Transverse colon (tissue), 4 donors: ENCODE measurements around the gene PTPRN2. TPM values are rescaled to one million over a fixed set of nuclear protein-coding genes. Genes with fewer than 3 reads are reported as not detected.

Source experiments
- DNase-seq: peaks from one replicate; pipeline ENCODE4 v3.0.0-alpha.2; 2019
- H3K27ac ChIP-seq, 4 donors: fragments of 200-600 bp; sonication (generic); 2 replicates each; pipeline ENCODE4 v1.5.1; 2016 to 2018; ENCODE audit warnings: inconsistent platforms in 4 of 4
- H3K27me3 ChIP-seq: fragments of 200-600 bp; sonication (generic); 2 replicates; pipeline ENCODE4 v1.5.1; 2017; ENCODE audit warnings: inconsistent platforms
- H3K36me3 ChIP-seq, 4 donors: fragments of 200-600 bp; sonication (generic); 2 replicates each; pipeline ENCODE4 v1.5.1; 2017 to 2019; ENCODE audit warnings: inconsistent platforms in 4 of 4
- H3K4me1 ChIP-seq, 4 donors: fragments of 200-600 bp; sonication (generic); 2 replicates each; pipeline ENCODE4 v1.5.1; 2017 to 2020; ENCODE audit warnings: inconsistent platforms in 4 of 4
- H3K4me3 ChIP-seq, 4 donors: fragments of 200-600 bp; sonication (generic); 1 replicate in 1 of 4; 2 replicates in 3 of 4; pipeline versions ENCODE4 v1.5.1 to v1.6.1; 2017 to 2019; ENCODE audit warnings: inconsistent platforms in 4 of 4
- H3K9me3 ChIP-seq, 2 donors: fragments of 200-600 bp; sonication (generic); 2 replicates each; pipeline ENCODE4 v1.5.1; 2017 to 2019; ENCODE audit warnings: inconsistent platforms in 2 of 2
- EP300 ChIP-seq: sonication (generic); formaldehyde crosslinking; IDR thresholded peaks from one replicate; pipeline ENCODE4 v1.6.1; 2017; ENCODE audit warnings: antibody characterized with exemption, low read depth
- POLR2A ChIP-seq: fragments of 450-650 bp; IDR thresholded peaks from one replicate; pipeline ENCODE4 v1.6.1; 2016; ENCODE audit warnings: antibody characterized with exemption, mild to moderate bottlenecking, moderate library complexity
- POLR2AphosphoS5 ChIP-seq, 3 donors: sonication (generic); formaldehyde crosslinking; IDR thresholded peaks; one replicate each; pipeline ENCODE4 v1.6.1; 2016; ENCODE audit warnings: antibody characterized with exemption in 3 of 3
- WGBS, 2 donors: methylation state at CpG; one replicate each; pipeline ENCODE4 v1.1.5; 2018; ENCODE audit warnings: low coverage in 1 of 2; 5-methylcytosine and 5-hydroxymethylcytosine counted together
- in situ Hi-C, 4 donors: fragments of 200-750 bp; cut with MboI; loops; one replicate each; pipeline versions ENCODE4 v1.15.0 to v1.15.1; 2017; ENCODE audit warnings: low sequenced_read_pairs in 3 of 4, low pct_ligation_motif_present in 1 of 4, low pct_unique_long_range_greater_than_20kb in 1 of 4
- intact Hi-C: fragments of 100-400 bp; cut with DNase I; formaldehyde crosslinking; loops from one replicate; pipeline ENCODE4 v1.15.1; 2023; ENCODE audit warnings: low total_unique reads
- total RNA-seq, 4 donors: library from RNA; depleted of rRNA; stranded (reverse); fragments of >200 nt; gene quantifications; one replicate each; pipeline ENCODE4 v1.1.0, GENCODE V29; 2016
- TF ChIP-seq, protein P1 (sequence below), 5 experiments: fragments of 200-600 bp in 3 of 5; fragments of 450-650 bp in 2 of 5; sonication (generic) in 3 of 5; IDR thresholded peaks; 1 replicate in 2 of 5; 2 replicates in 3 of 5; pipeline ENCODE4 v1.5.1; 2016 to 2017; ENCODE audit warnings: antibody characterized with exemption in 5 of 5, inconsistent platforms in 3 of 5, mild to moderate bottlenecking in 2 of 5, moderate library complexity in 1 of 5

Gene PTPRN2
- total RNA-seq, 4 donors from 2014 or later: 15.4 to 31.1 (median 21.8) TPM

DNA sequence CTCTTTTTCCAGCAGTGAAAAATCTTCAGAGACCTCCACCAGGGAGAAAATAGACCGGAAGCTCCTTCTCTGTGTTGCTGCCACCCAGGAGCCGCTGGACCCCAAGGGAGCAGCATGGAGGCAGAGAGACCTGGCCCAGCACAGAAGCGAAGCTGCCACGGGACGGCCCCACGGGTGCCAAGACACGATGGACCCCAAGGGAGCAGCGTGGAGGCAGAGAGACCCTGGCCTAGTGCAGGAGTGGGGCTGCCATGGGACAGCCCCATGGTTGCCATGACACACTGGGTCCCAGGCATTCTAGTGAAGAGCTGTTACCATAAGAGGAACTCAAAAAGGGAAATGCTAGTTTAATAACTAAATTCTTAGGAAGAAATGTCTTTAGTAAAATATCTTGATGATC lies 186.3 kb downstream of the PTPRN2 start:
- 90 to 94% methylated on average over 3 to 8 of the region's 8 CpGs for WGBS, 2 donors
- intact Hi-C loops: no loop called here
- in situ Hi-C loops: no loop called here

DNA sequence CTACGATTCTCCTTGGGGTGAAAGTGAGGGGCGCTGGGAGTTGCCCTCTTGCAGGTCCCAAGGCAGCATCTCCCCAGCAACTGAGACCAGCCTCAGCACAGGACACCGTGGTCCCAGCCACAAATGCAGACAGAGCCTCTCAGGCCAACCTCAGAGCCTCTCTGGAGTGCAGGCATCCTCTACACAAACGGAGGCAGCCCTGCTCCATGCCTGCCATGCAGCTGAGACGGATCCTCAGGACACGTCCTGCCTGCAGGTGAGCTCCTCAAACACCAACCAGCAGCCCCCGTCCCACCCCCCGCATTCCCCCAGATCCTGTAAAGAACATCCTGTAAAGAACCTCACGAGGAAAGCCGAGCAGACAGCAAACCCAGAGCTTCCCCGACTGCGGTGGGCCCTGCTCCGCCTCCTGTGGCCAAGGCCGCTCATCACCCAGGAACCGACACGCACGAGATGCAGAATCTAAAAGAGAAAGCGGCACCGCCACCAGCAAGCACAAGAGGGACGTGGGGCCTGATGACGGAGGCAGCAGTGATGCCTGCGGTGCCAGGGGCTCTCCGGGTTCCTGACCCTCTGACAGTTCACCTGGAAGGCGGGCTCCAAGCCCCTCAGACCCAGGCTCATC lies 186.9 kb downstream of the PTPRN2 start:
- no peak for DNase-seq
- peaks cover 0 to 4% of the 10 kb centered on the region in 2 donors for H3K9me3 ChIP-seq
- intact Hi-C loops: no loop called here
- H3K4me3 ChIP-seq: no peak overlapping the region
- 85 to 90% methylated on average over 2 to 24 of the region's 24 CpGs for WGBS, 2 donors
- no peak for TF ChIP-seq EP300
- no peak for TF ChIP-seq POLR2A
- TF ChIP-seq, protein P1, sequence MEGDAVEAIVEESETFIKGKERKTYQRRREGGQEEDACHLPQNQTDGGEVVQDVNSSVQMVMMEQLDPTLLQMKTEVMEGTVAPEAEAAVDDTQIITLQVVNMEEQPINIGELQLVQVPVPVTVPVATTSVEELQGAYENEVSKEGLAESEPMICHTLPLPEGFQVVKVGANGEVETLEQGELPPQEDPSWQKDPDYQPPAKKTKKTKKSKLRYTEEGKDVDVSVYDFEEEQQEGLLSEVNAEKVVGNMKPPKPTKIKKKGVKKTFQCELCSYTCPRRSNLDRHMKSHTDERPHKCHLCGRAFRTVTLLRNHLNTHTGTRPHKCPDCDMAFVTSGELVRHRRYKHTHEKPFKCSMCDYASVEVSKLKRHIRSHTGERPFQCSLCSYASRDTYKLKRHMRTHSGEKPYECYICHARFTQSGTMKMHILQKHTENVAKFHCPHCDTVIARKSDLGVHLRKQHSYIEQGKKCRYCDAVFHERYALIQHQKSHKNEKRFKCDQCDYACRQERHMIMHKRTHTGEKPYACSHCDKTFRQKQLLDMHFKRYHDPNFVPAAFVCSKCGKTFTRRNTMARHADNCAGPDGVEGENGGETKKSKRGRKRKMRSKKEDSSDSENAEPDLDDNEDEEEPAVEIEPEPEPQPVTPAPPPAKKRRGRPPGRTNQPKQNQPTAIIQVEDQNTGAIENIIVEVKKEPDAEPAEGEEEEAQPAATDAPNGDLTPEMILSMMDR (IDR thresholded peaks at IDR 0.05): no peak
- no peak for TF ChIP-seq POLR2AphosphoS5 (IDR thresholded peaks at IDR 0.05)
- peaks cover 0 to 19% (median 9%) of the 10 kb centered on the region in 4 donors for H3K4me1 ChIP-seq
- no peak overlapping the region for H3K27ac ChIP-seq
- no peaks in the 10 kb centered on the region for H3K27me3 ChIP-seq
- in situ Hi-C loops: no loop called here
- H3K36me3 ChIP-seq: no peaks in the 10 kb centered on the region

More for the DNA sequence above, 186.3 kb downstream of the PTPRN2 start:
- peaks cover 0 to 4% of the 10 kb centered on the region in 2 donors for H3K9me3 ChIP-seq
- no peak overlapping the region for H3K27ac ChIP-seq
- no peaks in the 10 kb centered on the region for H3K27me3 ChIP-seq
- no peak for DNase-seq
- H3K4me3 ChIP-seq: no peak overlapping the region
- no peaks in the 10 kb centered on the region for H3K36me3 ChIP-seq
- H3K4me1 ChIP-seq: peaks cover 0 to 14% (median 5%) of the 10 kb centered on the region in 4 donors
- no peak for TF ChIP-seq POLR2AphosphoS5 (IDR thresholded peaks at IDR 0.05)
- TF ChIP-seq, protein P1 (IDR thresholded peaks at IDR 0.05): no peak
- TF ChIP-seq EP300: no peak
- TF ChIP-seq POLR2A: no peak

DNA sequence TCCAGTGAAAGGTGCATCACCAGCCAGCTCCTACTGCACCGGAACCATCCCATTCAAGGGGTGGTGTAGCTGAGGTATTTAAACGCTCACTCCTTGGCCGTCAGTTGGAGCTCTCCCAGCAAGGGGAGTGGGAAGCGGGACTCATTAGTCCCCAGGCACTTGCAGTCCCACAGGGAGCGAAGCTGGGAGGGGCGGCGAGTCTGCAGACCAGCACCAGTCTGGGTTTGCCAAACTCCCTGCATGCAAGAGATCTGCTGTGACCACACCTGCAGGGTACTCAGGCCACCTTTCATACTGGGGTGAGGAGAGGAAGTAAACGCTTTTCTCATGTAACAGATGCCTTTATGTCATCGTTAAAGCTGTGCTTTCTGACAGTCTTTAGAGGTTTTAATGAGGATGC lies 187.9 kb downstream of the PTPRN2 start:
- in situ Hi-C loops: no loop called here
- H3K4me3 ChIP-seq: no peak overlapping the region

DNA sequence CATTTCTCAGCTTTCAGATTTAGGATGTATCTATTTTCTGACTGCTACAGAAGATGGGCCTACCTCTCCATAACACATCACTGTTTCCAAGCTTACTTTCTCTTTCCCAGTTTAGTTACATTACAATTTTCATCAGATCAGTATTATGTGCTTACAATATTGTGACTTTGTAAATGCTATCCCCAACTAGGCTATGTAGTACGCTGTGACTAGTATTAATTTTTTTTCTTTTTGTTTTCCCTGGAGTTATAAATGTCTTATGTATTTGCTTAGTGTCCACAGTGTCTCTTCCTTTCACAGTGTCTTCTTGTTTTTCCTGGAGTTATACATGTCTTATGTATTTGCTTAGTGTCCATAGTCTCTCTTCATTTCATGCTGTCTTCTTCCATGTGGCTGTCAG lies 188.9 kb downstream of the PTPRN2 start:
- TF ChIP-seq POLR2A: no peak
- TF ChIP-seq, protein P1 (IDR thresholded peaks at IDR 0.05): no peak
- TF ChIP-seq EP300: no peak
- 80 to 100% methylated on average over 1 of the region's 1 CpG for WGBS, 2 donors
- no peak overlapping the region for H3K27ac ChIP-seq
- H3K4me1 ChIP-seq: peaks cover 0 to 19% (median 9%) of the 10 kb centered on the region in 4 donors
- H3K27me3 ChIP-seq: no peaks in the 10 kb centered on the region
- H3K4me3 ChIP-seq: no peak overlapping the region
- no peaks in the 10 kb centered on the region for H3K36me3 ChIP-seq
- in situ Hi-C loops (no loop called here), intact Hi-C loops (loop anchor here (1.0 kb wide), 1 partner anchor 31 kb away; no protein-coding TSS in a partner anchor)
- no peak for DNase-seq
- H3K9me3 ChIP-seq: peaks cover 0 to 4% of the 10 kb centered on the region in 2 donors

More for the DNA sequence above, 187.9 kb downstream of the PTPRN2 start:
- intact Hi-C loops: loop anchor here (1.0 kb wide), 1 partner anchor 30 kb away; no protein-coding TSS in a partner anchor
- H3K4me1 ChIP-seq: peaks cover 0 to 19% (median 9%) of the 10 kb centered on the region in 4 donors
- peaks cover 0 to 4% of the 10 kb centered on the region in 2 donors for H3K9me3 ChIP-seq
- H3K27ac ChIP-seq: no peak overlapping the region
- TF ChIP-seq, protein P1 (IDR thresholded peaks at IDR 0.05): no peak
- TF ChIP-seq POLR2AphosphoS5 (IDR thresholded peaks at IDR 0.05): no peak
- TF ChIP-seq EP300: no peak
- TF ChIP-seq POLR2A: no peak
- no peaks in the 10 kb centered on the region for H3K27me3 ChIP-seq
- WGBS, 2 donors: 83 to 84% methylated on average over 1 to 9 of the region's 9 CpGs
- H3K36me3 ChIP-seq: no peaks in the 10 kb centered on the region
- DNase-seq: no peak
